Thyroid gland (tissue), 4 donors: Measurements from ENCODE around the gene UGT1A1.

Experiments used
- POLR2A ChIP-seq, 2 donors: fragments of 450-650 bp; IDR thresholded peaks; one replicate each; pipeline ENCODE4 v1.6.1; 2017; ENCODE audit warnings: antibody characterized with exemption in 2 of 2, mild to moderate bottlenecking in 2 of 2, moderate library complexity in 1 of 2
- TF ChIP-seq, protein P1 (sequence below), 6 experiments: fragments of 200-600 bp in 3 of 6; fragments of 450-650 bp in 3 of 6; sonication (generic) in 3 of 6; IDR thresholded peaks; one replicate each; pipeline ENCODE4 v1.5.1; 2016 to 2019; ENCODE audit warnings: antibody characterized with exemption in 6 of 6, mild to moderate bottlenecking in 2 of 6, inconsistent platforms in 1 of 6, moderate library complexity in 1 of 6

- TF ChIP-seq, protein P1, sequence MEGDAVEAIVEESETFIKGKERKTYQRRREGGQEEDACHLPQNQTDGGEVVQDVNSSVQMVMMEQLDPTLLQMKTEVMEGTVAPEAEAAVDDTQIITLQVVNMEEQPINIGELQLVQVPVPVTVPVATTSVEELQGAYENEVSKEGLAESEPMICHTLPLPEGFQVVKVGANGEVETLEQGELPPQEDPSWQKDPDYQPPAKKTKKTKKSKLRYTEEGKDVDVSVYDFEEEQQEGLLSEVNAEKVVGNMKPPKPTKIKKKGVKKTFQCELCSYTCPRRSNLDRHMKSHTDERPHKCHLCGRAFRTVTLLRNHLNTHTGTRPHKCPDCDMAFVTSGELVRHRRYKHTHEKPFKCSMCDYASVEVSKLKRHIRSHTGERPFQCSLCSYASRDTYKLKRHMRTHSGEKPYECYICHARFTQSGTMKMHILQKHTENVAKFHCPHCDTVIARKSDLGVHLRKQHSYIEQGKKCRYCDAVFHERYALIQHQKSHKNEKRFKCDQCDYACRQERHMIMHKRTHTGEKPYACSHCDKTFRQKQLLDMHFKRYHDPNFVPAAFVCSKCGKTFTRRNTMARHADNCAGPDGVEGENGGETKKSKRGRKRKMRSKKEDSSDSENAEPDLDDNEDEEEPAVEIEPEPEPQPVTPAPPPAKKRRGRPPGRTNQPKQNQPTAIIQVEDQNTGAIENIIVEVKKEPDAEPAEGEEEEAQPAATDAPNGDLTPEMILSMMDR (IDR thresholded peaks at IDR 0.05): no peak
- no peak for TF ChIP-seq POLR2A (IDR thresholded peaks at IDR 0.05)
These were observed 13.4 kb upstream of the UGT1A1 start for GRCh38 chr2:233746475-233747282.
